GM19397 (cell line): ENCODE results near the gene CA12.
"Not testable (repeated sequence)": the region's sequence is repeated elsewhere in the genome, so short reads cannot be mapped to it uniquely, and the experiment has no call there.

Experiments
- ATAC-seq: cut with Tn5 transposase; IDR thresholded peaks from one replicate; pipeline ENCODE4 v1.9.1; 2021; ENCODE audit warnings: mild to moderate bottlenecking, moderate library complexity; ENCODE audit not compliant: unreplicated experiment

The CA12 gene

DNA sequence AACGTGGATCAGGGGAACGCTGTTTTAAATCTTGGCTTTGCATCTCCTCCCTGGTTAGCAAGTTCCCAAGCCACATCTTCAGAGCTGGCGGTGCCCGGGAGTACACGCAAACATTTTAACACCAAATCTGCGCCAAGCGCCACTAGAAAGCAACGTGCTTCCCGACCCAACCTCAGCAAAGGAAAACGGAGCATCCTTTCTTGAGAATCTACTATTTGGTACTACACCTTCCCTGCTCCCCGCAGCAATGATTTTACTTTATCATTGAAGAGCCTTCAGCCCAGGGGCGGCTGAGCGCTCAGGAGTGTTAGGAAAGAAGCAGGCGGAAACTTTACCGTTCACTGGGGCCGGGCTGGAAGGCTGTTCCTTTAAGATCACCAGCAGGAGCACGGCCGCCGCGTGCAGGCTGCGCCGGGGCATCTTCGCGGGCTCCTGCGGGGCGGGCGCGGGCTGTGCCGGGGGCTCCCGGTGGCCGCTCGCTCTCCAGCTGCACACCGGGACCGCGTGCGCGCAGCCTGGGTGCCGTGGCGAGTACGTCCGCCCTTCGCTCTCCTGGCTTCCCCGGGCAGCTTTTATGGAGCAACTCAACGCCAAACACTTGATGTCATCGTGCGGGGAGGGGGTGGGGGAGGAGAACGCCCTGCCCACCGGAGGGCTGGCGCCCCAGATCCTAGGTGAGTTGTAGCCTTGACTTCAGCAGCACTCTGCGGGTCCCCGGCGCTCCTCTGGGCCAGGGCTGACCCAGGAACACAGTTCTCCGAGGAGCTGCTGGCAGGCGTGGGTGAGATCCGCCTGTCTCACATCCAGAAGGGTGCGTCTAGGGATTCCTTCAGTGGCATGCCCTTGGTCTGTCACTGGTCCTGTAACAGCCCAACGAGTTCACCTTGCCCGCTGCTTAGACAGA is at the start of gene CA12:
CA12 (minus strand) TSS at position 546 of the 904 bp plus-strand sequence; CDS start at position 420, 126 bp downstream.
- no peak for ATAC-seq

DNA sequence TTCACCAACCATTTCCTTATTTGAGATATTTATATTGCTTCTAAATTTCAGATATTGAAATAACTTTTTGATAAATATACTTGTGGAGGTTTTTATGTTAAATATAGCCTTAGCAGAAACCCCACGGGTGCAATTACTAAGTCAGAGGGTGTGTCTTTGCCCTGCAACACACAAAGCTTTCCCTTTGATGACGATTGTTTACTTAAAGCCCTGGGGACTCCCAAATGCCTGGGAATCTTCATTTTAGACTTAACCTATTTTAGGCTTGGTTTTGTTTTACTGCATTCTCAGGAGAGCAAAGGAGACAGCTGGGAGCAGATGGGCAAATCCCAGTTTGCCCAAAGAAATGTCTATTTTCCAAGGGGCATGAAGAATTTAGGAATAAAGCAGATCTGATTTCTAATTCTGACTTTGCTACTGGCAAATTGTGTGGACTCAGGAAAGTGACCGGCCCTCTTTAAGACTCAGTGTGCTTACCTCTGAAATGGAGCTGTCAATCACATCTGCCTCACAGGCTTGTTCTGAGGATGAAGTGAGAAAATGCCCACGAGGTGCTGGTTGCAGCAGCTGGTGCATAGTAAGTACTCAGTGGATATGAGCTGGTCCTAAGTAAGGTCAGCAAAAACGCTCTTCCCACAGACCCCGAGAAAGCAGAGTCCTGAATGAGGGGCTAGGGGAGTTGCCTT is 49.3 kb upstream of the CA12 start:
- ATAC-seq, result no peak

DNA sequence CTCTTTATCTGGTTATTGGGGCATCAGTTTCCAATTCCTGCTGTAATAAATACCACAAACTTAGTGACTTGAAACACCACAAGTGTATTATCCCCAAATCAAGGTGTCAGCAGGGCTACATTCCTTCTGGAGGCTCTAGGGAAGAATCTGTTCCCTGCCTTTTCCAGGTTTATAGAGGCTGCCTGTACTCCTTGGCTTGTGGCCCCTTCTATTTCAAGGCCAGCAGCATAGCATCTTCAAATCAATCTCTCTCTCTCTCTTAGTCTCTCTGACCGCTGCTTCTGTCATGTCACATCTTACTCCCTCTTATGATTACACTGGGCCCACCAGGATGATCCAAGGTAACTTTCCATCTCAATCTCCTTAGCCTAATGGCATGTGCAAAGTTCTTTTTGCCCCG is 44.9 kb upstream of the CA12 start:
- no peak for ATAC-seq

DNA sequence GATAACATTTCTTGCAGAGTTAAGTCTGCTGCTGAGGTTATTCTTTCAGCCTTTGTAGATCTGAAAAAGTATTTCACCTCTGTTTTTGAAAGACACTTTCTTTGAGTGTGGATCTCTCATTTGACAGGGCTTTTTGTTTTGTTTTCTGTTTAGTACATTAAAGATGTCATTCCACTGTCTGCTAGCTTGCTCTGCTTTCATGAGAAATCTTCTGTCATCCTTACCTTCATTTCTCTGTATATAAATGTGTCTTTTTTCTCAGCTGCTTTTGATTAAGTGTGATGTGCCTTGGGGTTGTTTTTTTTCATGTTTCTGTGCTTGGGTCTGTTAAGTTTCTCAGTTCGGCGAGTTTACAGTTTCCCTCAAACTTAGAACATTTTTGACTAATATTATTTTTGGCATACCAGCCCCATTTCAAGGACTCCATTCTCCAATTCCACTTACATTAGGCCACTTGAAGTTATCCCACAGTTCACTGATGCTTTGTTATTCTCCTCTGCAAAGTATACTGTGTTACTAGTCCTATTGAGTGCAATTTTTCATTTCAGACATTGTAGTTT is 43.9 kb upstream of the CA12 start:
- ATAC-seq, result no peak

GRCh38 chr15:63422891-63423590 is 41.4 kb upstream of the CA12 start:
- no peak for ATAC-seq

DNA sequence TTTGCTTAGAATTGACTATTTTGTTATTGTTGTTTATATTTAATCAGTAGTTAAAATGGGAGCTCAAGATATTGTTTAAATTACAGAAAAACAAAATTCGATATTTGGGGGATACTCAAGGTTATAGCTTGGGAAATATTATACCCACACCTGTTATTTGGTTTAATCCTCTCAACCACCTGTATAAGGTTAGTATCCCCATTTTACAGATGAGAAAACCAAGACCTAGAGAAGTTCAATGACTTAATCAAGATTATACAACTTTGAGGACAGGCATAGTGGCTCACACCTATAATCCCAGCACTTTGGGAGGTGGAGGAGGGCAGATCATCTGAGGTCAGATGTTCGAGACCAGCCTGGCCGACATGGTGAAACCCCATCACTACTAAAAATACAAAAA is 39.8 kb upstream of the CA12 start:
- no peak for ATAC-seq

- ATAC-seq, result no peak
Measured at GRCh38 chr15:63420333-63420747, 38.7 kb upstream of the CA12 start.

DNA sequence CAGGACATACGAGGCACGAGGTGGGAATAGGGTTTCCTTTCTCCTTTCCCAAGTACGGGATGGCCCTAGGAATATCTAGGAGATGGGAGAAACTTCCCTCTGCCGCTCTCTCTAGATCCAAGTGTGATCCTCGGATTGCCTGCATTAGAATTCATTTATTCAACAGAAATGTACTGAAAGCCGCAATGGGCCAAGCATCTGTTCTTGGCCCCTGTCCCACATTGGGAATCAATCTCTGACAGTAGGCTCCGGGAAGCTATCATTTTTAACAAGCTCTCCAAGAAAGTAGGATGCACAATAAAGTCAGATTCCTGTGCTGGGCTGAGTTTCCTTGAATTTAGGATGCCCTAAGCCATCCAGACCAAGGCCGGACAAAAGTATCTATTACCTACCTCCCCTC is 37.2 kb upstream of the CA12 start:
- ATAC-seq, result no peak

DNA sequence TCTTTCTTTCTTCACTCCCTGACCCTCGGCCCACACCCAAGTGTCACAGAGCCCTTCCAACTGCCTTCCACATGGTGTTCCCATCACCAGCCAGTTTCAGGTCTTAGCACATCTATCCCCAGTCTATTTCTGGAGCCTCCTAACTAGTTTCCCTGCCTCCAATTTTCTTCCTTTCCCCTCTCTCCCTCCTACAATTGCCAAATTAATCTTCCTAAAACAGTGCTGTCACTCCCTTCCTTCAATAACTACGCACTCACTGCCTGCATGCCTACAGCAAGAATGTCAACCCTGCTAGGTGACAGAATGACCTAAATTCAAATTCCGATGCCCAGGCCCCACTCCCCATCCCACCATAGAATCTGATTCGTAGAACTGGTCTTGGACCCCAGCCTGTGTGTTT is 36.1 kb upstream of the CA12 start:
- ATAC-seq, result no peak

DNA sequence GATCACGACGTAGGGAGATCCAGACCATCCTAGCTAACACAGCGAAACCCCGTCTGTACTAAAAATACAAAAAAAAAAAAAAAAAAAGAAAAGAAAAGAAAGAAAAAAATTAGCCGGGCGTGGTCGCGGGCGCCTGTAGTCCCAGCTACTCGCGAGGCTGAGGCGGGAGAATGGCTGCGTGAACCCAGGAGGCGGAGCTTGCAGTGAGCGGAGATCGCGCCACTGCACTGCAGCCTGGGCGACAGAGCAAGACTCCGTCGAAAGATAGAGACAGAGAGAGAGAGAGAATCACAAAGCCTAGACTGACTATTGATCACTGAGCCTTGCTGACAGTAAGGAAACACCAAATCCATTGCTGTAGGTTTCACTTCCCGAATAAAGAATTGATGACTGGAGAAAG is 35.6 kb upstream of the CA12 start:
- ATAC-seq, result not testable (repeated sequence)

- ATAC-seq, result no peak
Measured at GRCh38 chr15:63414474-63415120, 33.0 kb upstream of the CA12 start.

GRCh38 chr15:63412551-63412950 is 30.9 kb upstream of the CA12 start:
- ATAC-seq, result no peak

- ATAC-seq, result no peak
Measured at GRCh38 chr15:63411866-63412265, 30.2 kb upstream of the CA12 start.

DNA sequence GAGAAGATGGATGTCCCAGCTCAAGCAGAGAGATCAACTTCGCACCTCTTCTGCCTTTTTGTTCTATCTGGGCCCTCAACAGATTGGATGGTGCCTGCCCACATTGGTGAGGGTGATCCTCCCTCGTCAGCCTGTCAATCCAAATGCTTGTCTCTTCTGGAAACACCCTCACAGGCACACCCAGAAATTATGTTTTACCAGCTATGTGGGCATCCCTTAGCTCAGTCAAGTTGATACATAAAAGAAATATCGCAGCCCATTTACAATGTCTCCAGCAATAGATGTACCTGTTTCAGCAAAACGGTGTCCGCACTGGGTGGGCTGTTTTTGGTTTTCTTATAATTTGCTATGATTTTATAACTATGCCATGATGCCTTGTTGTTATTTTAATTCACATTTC is 27.5 kb upstream of the CA12 start:
- no peak for ATAC-seq

- no peak for ATAC-seq
Measured at GRCh38 chr15:63408524-63408923, 26.9 kb upstream of the CA12 start.

- ATAC-seq, result no peak
Measured at GRCh38 chr15:63407612-63408011, 26.0 kb upstream of the CA12 start.

- ATAC-seq, result no peak
Measured at GRCh38 chr15:63405683-63406390, 24.2 kb upstream of the CA12 start.

GRCh38 chr15:63405159-63405558 is 23.5 kb upstream of the CA12 start:
- no peak for ATAC-seq

DNA sequence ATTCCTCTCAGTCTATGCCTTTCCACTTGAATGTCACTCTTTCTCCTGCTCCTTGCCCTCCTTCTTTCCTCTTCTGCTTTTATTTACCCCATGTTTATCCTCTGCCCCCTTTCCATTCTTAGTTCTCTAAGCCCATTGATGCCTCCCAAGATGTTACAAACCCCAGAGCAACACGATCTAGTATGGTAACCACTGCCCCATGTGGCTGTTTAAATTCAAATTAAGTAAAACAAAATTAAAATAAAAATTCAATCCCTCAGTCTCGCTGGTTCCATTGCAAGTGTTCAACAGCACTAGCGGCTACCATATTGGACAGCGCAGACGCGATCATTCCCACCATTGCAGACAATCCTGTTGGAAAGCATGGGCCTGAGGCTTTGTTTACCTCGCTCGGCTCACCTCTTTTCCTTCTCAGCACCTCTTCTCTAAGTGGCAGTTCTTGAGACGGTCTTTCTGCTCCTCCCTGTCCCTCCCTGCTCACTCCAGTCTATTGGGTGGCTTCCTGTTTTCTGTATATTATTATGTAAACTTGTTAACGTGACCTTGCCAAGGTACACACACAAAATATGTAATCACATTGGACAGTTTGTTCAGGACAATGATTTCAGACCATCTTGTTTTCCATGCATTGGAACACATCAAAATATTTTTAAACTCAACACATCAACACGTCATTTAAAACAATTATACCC is 21.8 kb upstream of the CA12 start:
- no peak for ATAC-seq
